ENCODE results near the gene CNGB1. TPM values are rescaled to one million over a fixed set of nuclear protein-coding genes. Genes with fewer than 3 reads are reported as not detected.
A peak's percentile ranks its signal among the peaks of the same experiment; 100 is the strongest.

Gene CNGB1
- total RNA-seq, 4 donors from 2014 or later = 0.14 to 1.9 (median 0.87) TPM

GRCh38 chr16:57911743-57912142 lies 59.2 kb downstream of the CNGB1 start:
- no peaks in the 10 kb centered on the region for H3K36me3 ChIP-seq
- H3K4me1 ChIP-seq = no peaks in the 10 kb centered on the region
- no peak for DNase-seq
- in situ Hi-C loops (cut with MboI; ENCODE audit: low pct_ligation_motif_present in 1 of 4, low pct_unique_long_range_greater_than_20kb in 1 of 4, low sequenced_read_pairs in 3 of 4) (loop anchor here in 1 of 4 donors (25.0 kb wide), 1 partner anchor 201 kb away; no protein-coding TSS in a partner anchor), intact Hi-C loops (cut with DNase I; ENCODE audit: low total_unique reads) (no loop called here)
- TF ChIP-seq CTCF (IDR thresholded peaks at IDR 0.05) = no peak
- TF ChIP-seq EP300 (IDR thresholded peaks at IDR 0.05; ENCODE audit: low read depth) = no peak
- TF ChIP-seq POLR2A (IDR thresholded peaks at IDR 0.05) = no peak
- TF ChIP-seq POLR2AphosphoS5 (IDR thresholded peaks at IDR 0.05) = no peak
- H3K27me3 ChIP-seq = no peaks in the 10 kb centered on the region
- H3K4me3 ChIP-seq = no peak overlapping the region
- WGBS, 2 donors (ENCODE audit: low coverage in 1 of 2) = 88 to 100% methylated on average over 3 to 9 of the region's 9 CpGs
- H3K27ac ChIP-seq = no peak overlapping the region
- no peaks in the 10 kb centered on the region for H3K9me3 ChIP-seq

GRCh38 chr16:57910696-57911095 lies 60.2 kb downstream of the CNGB1 start:
- WGBS, 2 donors (ENCODE audit: low coverage in 1 of 2) = 85 to 87% methylated on average over 3 to 6 of the region's 6 CpGs
- Histone ChIP-seq H3K27me3 (no peaks in the 10 kb centered on the region), H3K36me3 (no peaks in the 10 kb centered on the region), H3K27ac (no peak overlapping the region), H3K4me3 (no peak overlapping the region), H3K9me3 (no peaks in the 10 kb centered on the region), H3K4me1 (no peaks in the 10 kb centered on the region)
- in situ Hi-C loops (cut with MboI; ENCODE audit: low pct_ligation_motif_present in 1 of 4, low pct_unique_long_range_greater_than_20kb in 1 of 4, low sequenced_read_pairs in 3 of 4) (loop anchor here in 1 of 4 donors (25.0 kb wide), 1 partner anchor 202 kb away; no protein-coding TSS in a partner anchor), intact Hi-C loops (cut with DNase I; ENCODE audit: low total_unique reads) (no loop called here)
- DNase-seq = no peak
- TF ChIP-seq CTCF (IDR thresholded peaks at IDR 0.05) (no peak), POLR2A (IDR thresholded peaks at IDR 0.05) (no peak), EP300 (IDR thresholded peaks at IDR 0.05; ENCODE audit: low read depth) (no peak)

- 73 to 80% methylated on average over 3 to 12 of the region's 12 CpGs for WGBS, 2 donors (ENCODE audit: low coverage in 1 of 2)
- TF ChIP-seq CTCF (IDR thresholded peaks at IDR 0.05) = no peak
- TF ChIP-seq EP300 (IDR thresholded peaks at IDR 0.05; ENCODE audit: low read depth) = no peak
- no peak for TF ChIP-seq POLR2A (IDR thresholded peaks at IDR 0.05)
- TF ChIP-seq POLR2AphosphoS5 (IDR thresholded peaks at IDR 0.05) = no peak
- in situ Hi-C loops (cut with MboI; ENCODE audit: low pct_ligation_motif_present in 1 of 4, low pct_unique_long_range_greater_than_20kb in 1 of 4, low sequenced_read_pairs in 3 of 4) (loop anchor here in 1 of 4 donors (25.0 kb wide), 1 partner anchor 204 kb away; no protein-coding TSS in a partner anchor), intact Hi-C loops (cut with DNase I; ENCODE audit: low total_unique reads) (no loop called here)
- DNase-seq = no peak
- Histone ChIP-seq H3K27me3 (peaks cover 14% of the 10 kb centered on the region), H3K27ac (no peak overlapping the region), H3K4me1 (no peaks in the 10 kb centered on the region), H3K4me3 (no peak overlapping the region), H3K9me3 (no peaks in the 10 kb centered on the region), H3K36me3 (no peaks in the 10 kb centered on the region)
Measured at GRCh38 chr16:57908409-57908987, 62.4 kb downstream of the CNGB1 start.

- Histone ChIP-seq H3K27me3 (peaks cover 29% of the 10 kb centered on the region), H3K27ac (no peak overlapping the region), H3K36me3 (no peaks in the 10 kb centered on the region), H3K4me1 (no peaks in the 10 kb centered on the region), H3K4me3 (no peak overlapping the region), H3K9me3 (no peaks in the 10 kb centered on the region)
- TF ChIP-seq CTCF (IDR thresholded peaks at IDR 0.05) = peak in 3 of 5 experiments; percentile 18 to 32 (median 24)
- no peak for TF ChIP-seq POLR2AphosphoS5 (IDR thresholded peaks at IDR 0.05)
- 43% methylated on average over 28 of the region's 28 CpGs; no CpG with 5 or more reads in 1 of the 2 donors for WGBS, 2 donors (ENCODE audit: low coverage in 1 of 2)
- in situ Hi-C loops (cut with MboI; ENCODE audit: low pct_ligation_motif_present in 1 of 4, low pct_unique_long_range_greater_than_20kb in 1 of 4, low sequenced_read_pairs in 3 of 4) (loop anchor here in 1 of 4 donors (25.0 kb wide), 1 partner anchor 206 kb away; no protein-coding TSS in a partner anchor), intact Hi-C loops (cut with DNase I; ENCODE audit: low total_unique reads) (no loop called here)
- no peak for DNase-seq
Measured at GRCh38 chr16:57906382-57907316, 64.3 kb downstream of the CNGB1 start.
